Activated CD4-positive, alpha-beta T cell treated with anti-CD3 and anti-CD28 coated beads, Interleukin-2, amount 50 U/mL, for 24 hours (primary cell): ENCODE results near the gene TMEM236.

Experiments
- DNase-seq, 2 donors: peaks; one replicate each; pipeline ENCODE4 v3.0.0-alpha.2; 2020; ENCODE audit warnings: low read depth in 1 of 2, low spot score in 1 of 2

TMEM236 gene

DNA sequence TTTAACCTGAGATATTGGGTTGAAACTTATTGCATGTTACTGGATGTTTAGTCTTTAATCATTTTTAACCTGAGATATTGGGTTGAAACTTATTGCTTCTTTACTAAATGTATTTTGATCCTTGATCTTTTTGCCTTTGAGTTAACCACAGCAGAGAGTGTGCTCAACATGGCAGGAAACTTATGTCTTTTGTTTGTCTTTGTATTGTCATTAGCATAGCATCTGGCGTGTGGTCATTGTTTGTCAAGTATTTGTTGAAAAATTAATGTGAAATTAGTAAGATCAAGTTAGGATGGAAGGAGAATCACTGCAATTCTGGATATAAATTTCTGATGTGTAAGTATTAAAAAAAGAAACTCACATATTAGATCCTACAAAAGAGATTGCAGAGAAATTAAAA, 65.3 kb downstream of the TMEM236 start:
- no peak for DNase-seq

DNA sequence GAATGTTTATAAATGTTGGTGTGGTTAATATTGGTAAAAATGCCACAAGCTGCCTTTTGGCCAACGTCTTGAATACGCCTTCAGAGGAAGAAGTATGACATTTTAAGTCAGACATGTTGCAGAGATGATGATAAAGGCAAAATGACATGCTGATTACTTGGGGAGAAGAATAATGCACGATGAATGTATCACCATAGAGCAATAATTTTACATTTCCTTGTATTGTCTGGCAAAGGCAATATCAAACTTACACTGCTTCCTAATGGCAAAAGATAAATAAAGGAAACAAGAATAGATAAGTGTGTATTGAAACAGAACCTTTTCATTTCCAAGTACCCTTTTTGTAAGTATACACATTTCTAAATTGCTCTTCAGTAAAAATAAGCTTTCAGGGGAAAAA, 65.8 kb downstream of the TMEM236 start:
- DNase-seq = no peak

DNA sequence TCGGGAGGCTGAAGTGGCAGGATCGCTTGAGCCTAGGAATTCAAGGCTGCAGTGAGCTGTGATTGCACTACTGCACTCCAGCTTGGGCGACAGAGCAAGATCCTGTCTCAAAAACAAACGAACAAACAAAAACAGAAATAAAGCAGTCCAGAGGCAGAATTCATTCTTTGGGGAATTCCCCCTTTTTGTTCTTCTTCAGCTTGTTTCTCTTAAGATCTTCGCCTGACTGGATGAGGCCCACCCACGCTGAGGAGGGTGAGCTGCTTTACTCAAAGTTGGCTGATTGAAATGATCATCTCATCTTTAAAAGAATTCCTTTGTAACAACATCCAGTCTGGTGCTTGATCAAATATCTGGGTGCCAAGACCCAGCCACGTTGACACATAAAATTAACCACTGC, 67.8 kb downstream of the TMEM236 start:
- no peak for DNase-seq

DNA sequence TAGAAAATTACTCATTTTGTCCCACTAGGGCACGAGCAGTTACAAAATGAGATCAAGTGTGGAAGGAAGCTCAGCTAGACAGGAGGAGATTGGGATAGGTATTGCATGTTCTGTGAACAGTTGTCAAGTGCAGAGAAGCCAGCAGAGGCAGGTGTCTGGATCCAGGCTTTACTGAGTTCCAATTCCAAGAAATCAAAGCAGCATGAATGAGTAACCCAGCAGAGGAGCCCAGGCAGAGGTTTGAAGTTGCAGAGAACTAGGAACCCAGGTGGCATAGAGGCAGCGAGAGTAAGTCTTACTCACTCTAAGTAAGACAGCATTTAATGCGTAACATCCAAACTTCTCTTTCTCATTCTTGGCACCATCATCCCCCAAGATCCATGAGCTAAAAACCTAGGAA, 68.9 kb downstream of the TMEM236 start:
- DNase-seq = no peak

DNA sequence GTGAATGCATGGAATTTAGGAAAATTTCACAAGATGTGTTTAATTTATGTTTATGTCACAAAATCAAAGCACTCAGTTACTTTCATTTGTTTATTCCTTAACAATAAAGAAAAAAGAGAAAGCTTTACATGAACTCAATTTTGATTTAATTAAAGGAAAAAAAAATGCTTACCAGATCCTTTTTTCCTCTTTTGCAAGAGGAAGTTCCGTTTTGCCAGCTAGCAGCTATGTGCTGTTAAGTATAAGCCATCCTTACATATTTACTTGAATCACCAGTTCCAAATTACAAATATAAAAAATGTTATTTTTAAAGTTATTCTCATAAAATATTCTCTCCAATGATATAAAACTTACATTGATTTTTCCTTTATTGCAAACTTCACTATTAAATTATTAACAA, 69.9 kb downstream of the TMEM236 start:
- DNase-seq = no peak

DNA sequence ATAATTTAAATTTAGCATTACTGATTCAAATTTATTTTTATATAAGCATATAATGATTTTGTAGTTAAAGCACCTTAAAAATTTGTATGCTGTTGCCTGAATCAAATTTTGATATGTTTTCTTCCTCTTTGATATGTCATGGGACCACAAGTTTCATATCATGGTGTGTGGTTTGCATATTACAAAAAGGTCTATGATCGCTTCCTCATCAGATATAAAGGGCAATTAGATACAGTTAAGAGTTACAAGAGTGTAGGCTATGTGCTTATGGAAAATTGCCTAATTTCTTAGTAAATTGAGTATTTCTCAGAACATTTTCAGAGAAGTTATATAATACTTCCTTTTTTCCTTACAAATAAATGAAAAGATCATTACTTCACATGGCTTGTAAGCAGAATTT, 79.3 kb downstream of the TMEM236 start:
- no peak for DNase-seq

DNA sequence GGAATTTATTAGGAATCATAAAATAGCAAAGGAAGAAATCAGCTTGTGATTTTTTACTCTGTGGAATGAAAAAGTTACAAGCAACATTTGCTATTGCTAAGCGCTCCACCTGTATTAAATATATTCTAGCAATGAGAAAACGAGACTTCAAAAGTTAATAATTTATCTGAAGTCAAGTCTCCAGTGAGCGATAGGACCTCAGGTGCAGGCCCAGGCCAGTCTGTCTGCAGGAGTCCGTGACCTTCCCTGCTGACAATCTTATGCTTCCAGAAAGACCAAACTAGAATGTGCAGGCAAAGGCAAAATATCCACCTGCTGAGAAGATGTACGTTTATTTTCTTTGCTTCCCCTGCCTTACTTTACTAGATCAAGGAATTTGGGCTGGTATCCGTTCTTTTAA, 79.9 kb downstream of the TMEM236 start:
- DNase-seq = no peak

DNA sequence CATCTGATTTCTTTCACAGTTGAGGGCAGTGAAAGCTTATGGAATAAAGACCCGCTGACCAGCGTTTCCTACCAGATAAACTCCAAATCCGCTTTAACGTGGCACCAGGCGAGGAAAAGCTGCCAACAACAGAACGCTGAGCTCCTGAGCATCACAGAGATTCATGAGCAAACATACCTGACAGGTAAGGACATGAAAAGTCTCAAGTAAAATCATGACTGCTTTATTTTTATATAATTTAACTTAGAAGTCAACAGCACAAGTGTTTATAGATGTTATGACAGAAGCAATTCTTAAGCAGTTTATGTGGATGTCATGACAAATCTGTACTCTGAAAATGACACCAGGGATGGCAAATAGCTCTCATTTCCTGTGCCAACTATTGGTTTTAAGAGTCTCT, 81.7 kb downstream of the TMEM236 start:
- no peak for DNase-seq

DNA sequence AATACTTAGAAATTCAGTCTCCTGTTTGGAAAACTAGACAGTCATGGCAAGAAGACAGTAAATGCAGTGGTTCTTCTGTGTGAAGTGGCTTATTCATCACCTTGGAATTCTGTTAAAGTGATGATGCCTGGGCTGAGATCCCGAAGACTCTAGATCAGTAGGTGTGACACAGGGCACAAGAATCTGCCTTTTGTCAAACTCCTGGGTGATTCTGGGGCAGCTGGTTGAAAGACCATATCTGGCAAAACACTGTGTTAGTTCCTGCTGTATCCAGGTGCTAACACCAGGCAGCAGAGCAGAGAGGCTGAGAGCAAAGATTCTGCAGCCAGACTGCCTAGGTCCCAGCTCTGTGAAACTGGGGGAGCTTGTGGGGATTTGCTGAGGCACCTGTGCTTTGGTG, 83.7 kb downstream of the TMEM236 start:
- DNase-seq = no peak

DNA sequence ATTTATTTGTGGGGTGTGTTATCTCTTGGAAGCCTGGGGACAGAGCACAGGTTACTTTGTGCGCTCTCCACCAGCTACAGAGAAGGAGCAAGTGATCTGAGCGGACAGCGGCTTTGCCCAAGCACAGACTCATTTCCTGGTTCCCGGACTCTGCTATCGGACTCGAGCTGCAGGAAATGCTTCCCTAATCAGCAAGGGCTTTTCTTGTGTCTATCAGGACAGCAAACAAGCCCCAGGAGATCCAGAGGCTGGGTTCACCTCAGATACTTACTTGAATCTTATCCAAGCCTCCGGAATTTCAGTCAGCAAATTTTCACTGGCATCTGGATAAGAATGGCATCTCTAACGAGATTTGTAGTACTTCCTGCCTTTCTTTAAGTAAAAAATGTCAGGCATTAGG, 84.9 kb downstream of the TMEM236 start:
- no peak for DNase-seq

DNA sequence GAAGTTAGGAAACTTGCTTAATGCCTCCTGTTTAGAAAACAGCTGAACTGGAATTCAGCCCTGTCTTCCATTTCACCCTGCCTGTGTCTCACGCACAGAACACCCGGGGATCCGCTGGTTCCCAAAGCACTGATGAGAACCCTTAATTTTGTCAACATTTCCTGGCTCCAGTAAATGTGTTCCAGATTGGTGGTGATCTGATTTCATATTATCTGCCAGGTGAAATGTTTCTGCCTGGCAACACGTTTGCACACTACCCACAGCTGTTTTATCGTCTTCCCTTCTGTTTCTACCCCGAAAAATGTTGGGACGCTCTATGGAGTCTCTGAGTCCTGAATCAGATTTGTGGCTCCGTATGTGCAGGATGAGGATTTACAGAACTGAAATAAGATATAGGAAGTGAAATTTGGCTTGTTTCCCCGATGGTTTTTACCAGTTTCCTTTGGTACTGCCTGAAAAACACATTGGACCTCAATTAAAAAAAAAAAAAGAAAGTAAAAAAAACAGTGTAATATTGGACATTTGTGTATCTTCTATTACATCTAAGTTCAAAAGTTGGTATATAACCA, 86.2 kb downstream of the TMEM236 start:
- DNase-seq = no peak

DNA sequence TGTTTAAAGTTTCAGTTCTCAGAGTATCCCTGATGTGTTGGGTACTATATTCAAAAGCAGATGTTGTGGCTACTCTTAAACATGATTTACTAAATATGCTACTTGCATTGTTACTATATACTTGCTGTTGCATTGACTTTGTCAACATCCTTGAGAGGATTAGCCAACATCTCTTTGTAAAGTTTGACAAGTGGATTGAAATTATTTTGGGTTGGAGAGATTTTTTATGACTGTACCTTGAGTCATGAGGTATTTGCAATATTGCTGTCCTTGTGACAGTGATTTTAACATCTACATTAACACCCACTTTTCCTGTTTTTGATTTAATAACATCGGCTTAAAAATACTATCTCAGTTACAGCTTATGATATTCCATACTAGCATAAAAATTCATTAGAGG, 89.0 kb downstream of the TMEM236 start:
- no peak for DNase-seq

DNA sequence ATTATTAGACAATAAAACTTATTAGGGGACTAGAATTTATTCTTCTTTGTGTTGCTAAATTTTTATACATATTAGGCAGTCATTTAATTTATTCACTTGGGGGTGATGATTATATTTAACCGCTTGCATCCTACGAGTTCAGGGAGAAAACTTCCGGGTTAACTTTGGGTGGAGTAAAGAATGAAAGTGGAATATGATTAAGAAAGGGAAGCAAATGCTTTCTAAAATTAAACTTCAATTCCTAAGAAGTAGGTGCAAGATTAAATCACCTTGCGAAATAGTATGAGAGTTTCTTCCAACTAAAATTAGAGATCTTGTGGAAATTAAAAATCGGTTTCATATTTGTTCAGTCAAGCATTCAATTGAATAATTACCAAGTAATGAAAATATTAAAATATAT, 90.6 kb downstream of the TMEM236 start:
- no peak for DNase-seq

DNA sequence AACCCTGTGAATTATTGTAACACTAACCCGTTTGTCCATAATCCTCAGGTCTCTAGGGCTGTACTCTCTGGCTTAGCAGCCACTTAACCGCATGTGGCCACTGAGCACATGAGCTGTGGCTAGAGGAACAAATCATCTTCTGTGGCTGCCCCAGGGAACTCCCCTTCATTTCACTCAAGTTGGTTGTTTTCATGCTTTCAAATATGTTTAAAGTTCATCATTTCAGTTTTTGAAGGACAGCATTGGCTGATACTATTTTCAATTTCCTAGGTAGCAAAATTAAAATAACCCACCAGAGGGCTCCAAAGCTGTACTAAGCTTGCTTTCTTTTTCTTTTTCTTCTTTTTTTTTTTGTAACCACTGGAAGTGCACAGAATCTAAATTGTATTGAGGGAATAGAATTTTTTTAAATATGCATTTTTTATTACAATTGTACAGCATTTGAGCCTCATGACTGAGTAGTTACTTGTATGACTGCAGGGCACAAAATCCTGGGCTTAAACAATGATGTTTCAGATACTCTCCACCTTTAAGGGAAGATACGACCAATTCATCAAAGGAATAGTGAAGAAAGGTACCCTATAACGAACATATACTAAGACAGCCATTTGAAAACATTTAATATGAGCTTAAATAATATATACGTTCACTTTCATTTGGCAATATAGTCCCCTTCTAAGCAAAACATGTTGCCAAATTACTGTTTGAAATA, 95.7 kb downstream of the TMEM236 start:
- no peak for DNase-seq

DNA sequence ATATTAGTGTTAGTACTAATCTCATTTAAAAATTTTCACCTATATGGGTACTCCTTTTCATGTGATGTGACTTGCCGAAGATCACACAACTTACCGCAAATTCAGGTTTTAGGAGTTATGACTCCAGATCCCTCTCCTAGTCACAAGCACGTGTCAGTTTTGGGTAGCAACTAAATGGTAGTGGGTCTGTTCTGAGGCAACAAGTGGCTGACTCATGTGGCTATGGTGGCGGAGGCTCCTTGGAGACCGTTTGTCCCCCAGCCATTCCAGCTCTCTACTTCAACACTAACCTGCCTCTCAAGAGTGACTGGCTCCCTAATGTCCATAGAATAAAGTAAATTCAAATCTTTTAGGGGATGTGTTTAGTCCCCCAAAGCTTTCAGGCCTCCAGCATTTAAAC, 96.6 kb downstream of the TMEM236 start:
- DNase-seq = no peak
